Neutrophil (primary cell): ENCODE data around the gene DEGS2.

Experiments used
- H3K27ac ChIP-seq: fragments of 200-600 bp; sonication (generic); 2 replicates; pipeline ENCODE4 v1.5.1; 2016; ENCODE audit warnings: mild to moderate bottlenecking, moderate library complexity
- H3K27me3 ChIP-seq: fragments of 200-600 bp; sonication (generic); 2 replicates; pipeline ENCODE4 v1.6.0; 2016; ENCODE audit warnings: mild to moderate bottlenecking
- H3K36me3 ChIP-seq: fragments of 200-600 bp; sonication (generic); 2 replicates; pipeline ENCODE4 v1.5.1; 2017
- H3K4me1 ChIP-seq, 2 experiments: fragments of 200-600 bp in 1 of 2; sonication (generic) in 1 of 2; 1 replicate in 1 of 2; 2 replicates in 1 of 2; pipeline versions ENCODE4 v1.5.1 to v1.6.1; 2013 to 2016; ENCODE audit warnings: low read depth in 1 of 2, low read length in 1 of 2, mild to moderate bottlenecking in 1 of 2, moderate library complexity in 1 of 2; ENCODE audit not compliant: control insufficient read depth in 1 of 2, insufficient read depth in 1 of 2
- H3K4me3 ChIP-seq, 2 experiments: fragments of 200-600 bp in 1 of 2; sonication (generic) in 1 of 2; 1 replicate in 1 of 2; 2 replicates in 1 of 2; pipeline ENCODE4 v1.5.1; 2013 to 2016; ENCODE audit warnings: low read depth in 1 of 2, low read length in 1 of 2, mild to moderate bottlenecking in 1 of 2, moderate library complexity in 1 of 2
- H3K9me3 ChIP-seq: fragments of 200-600 bp; sonication (generic); 2 replicates; pipeline ENCODE4 v1.5.1; 2016
- TF ChIP-seq, protein P1 (sequence below): fragments of 200-600 bp; sonication (generic); IDR thresholded peaks from 2 replicates; pipeline ENCODE4 v1.5.1; 2016; ENCODE audit warnings: antibody characterized with exemption

The DEGS2 gene

DNA sequence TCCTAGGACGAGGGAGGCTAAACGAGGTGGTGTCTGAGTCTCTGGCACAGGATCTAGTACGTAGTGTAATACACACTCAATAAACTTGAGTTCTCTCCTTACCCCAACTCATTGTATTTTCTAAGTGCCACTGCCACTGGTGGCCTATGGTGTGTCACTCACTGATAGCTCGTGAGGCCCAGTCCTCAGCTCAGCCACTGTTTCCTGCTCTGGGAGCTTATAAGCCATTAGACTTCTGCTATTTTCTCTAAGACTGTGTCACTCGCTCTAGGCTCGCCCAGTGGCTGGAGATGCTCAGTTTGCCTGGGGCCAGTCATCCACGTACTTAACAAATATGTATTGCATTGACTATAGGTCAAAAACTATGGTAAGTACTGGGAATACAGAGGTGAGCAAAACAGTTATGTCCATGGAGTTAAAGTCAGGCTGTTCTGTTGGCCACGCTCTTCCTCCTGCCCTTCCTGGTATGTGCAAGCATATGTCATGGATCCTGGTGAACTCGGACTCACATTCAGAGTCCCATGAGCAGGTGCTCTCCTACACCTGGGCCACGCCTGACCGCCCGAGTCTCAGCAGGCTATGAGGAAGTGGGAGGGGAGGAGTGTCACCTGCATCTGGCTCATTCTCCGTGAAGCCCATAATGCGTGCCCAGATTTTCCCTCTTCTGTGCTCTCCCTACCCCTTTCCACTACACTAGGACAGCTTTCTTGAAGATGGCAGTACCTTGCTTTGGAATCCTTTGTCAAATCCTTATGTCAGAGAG is 41.6 kb downstream of the DEGS2 start:
- Histone ChIP-seq H3K36me3 (no peaks in the 10 kb centered on the region), H3K27me3 (no peaks in the 10 kb centered on the region), H3K27ac (no peak overlapping the region), H3K4me1 (peaks cover 0 to 15% of the 10 kb centered on the region in 2 experiments), H3K9me3 (no peaks in the 10 kb centered on the region), H3K4me3 (no peak overlapping the region)
- TF ChIP-seq, protein P1, sequence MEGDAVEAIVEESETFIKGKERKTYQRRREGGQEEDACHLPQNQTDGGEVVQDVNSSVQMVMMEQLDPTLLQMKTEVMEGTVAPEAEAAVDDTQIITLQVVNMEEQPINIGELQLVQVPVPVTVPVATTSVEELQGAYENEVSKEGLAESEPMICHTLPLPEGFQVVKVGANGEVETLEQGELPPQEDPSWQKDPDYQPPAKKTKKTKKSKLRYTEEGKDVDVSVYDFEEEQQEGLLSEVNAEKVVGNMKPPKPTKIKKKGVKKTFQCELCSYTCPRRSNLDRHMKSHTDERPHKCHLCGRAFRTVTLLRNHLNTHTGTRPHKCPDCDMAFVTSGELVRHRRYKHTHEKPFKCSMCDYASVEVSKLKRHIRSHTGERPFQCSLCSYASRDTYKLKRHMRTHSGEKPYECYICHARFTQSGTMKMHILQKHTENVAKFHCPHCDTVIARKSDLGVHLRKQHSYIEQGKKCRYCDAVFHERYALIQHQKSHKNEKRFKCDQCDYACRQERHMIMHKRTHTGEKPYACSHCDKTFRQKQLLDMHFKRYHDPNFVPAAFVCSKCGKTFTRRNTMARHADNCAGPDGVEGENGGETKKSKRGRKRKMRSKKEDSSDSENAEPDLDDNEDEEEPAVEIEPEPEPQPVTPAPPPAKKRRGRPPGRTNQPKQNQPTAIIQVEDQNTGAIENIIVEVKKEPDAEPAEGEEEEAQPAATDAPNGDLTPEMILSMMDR = no peak

DNA sequence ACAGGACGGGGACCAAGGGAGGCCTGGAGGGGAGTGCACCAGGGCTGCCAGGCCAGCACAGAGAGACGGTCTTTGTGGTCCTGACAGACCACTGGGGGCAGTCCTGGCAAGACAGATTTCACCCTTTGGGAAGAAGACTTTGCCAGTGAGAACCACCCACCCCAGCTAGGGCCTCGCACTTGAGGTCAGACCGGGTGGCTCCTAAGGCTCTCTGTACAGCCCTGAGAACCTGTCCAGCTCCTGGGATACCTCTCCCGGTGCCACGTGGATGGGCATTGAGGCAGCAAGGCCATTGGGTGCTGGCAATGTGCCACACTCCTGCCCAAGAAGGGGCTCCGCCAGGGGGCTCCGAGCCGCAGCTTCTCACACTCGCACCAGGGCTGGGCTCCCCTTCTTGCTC is 42.4 kb downstream of the DEGS2 start:
- Histone ChIP-seq H3K36me3 (no peaks in the 10 kb centered on the region), H3K4me3 (no peak overlapping the region), H3K4me1 (peaks cover 5 to 15% of the 10 kb centered on the region in 2 experiments), H3K9me3 (no peaks in the 10 kb centered on the region), H3K27me3 (no peaks in the 10 kb centered on the region), H3K27ac (no peak overlapping the region)
- TF ChIP-seq, protein P1 = no peak

DNA sequence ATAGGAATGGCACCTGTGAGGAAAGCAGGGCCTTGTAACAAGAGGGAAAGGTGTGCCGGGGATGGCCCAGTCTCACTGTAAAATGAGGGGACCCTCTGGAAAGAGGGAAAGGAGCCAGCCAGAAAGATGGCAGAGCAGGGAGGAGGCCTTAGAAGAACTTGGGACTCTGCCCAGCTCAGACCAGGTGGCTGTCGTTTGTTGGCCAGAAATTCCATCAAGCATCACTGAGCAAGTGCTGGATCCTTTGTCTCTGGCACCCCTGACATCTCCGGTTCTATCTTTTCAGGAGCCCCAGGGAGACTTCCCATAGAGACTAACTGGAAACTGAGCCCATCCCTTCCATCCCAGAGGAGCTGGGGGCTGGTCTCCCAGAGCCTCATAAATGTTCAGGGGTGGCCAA is 43.3 kb downstream of the DEGS2 start:
- Histone ChIP-seq H3K9me3 (no peaks in the 10 kb centered on the region), H3K4me3 (no peak overlapping the region), H3K36me3 (no peaks in the 10 kb centered on the region), H3K4me1 (peaks cover 5 to 11% of the 10 kb centered on the region in 2 experiments), H3K27ac (no peak overlapping the region), H3K27me3 (no peaks in the 10 kb centered on the region)
- TF ChIP-seq, protein P1 = no peak

GRCh38 chr14:100115726-100116125 is 43.7 kb downstream of the DEGS2 start:
- H3K4me3 ChIP-seq = no peak overlapping the region
- H3K27ac ChIP-seq = no peak overlapping the region
- peaks cover 8 to 12% of the 10 kb centered on the region in 2 experiments for H3K4me1 ChIP-seq
- TF ChIP-seq, protein P1 = no peak
- H3K36me3 ChIP-seq = no peaks in the 10 kb centered on the region
- H3K27me3 ChIP-seq = no peaks in the 10 kb centered on the region
- no peaks in the 10 kb centered on the region for H3K9me3 ChIP-seq

DNA sequence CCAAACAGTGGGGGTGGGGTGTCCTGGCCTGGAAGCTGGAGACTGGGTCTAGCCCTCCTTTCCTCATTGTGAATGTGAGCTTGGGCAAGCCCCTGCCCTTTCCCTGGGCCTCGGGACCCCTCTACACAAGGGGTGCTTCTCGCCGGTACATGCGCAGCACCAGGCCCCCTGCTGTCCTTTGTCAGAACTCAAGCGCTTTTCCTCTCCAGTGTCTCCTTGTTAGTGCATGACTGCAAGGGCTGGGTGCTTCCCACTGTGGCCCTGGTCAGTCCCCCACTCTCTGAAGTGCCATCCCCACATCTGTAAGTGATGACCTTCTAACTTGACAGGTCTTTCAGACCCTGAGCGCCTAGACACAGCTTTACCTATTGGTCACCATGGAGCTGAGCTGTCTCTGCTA is 44.2 kb downstream of the DEGS2 start:
- H3K4me3 ChIP-seq = no peak overlapping the region
- H3K9me3 ChIP-seq = no peaks in the 10 kb centered on the region
- H3K36me3 ChIP-seq = no peaks in the 10 kb centered on the region
- H3K27me3 ChIP-seq = no peaks in the 10 kb centered on the region
- TF ChIP-seq, protein P1 = no peak
- no peak overlapping the region for H3K27ac ChIP-seq
- H3K4me1 ChIP-seq = peaks cover 13 to 15% of the 10 kb centered on the region in 2 experiments
